B cell (primary cell): Measurements from ENCODE around the gene LRRC26. TPM values are rescaled to one million over a fixed set of nuclear protein-coding genes. Genes with fewer than 3 reads are reported as not detected.

Experiments used
- ATAC-seq: fragments of 200-7000 bp; cut with Tn5 transposase; one replicate; pipeline ENCODE4 v1.10.0; 2021; ENCODE audit warnings: low read depth, mild to moderate bottlenecking, moderate number of reproducible peaks, moderate library complexity
- CTCF ChIA-PET: fragments of 350-600 bp; sonication (Branson Sonifier 250); formaldehyde crosslinking; loops from one replicate; lab custom pipeline; 2021; ENCODE audit warnings: antibody characterized with exemption, inconsistent platforms; lab: Charles Lee
- POLR2A ChIA-PET: fragments of 350-600 bp; sonication (Branson Sonifier 250); formaldehyde crosslinking; loops from one replicate; lab custom pipeline; 2021; ENCODE audit warnings: antibody characterized with exemption; lab: Charles Lee
- DNase-seq: peaks from one replicate; pipeline ENCODE4 v3.0.0; 2013
- H2AFZ ChIP-seq: 2 replicates; pipeline ENCODE4 v1.6.1; 2012; ENCODE audit warnings: mild to moderate bottlenecking, low read depth, low read length; ENCODE audit not compliant: insufficient read depth, poor library complexity, severe bottlenecking
- H3K27ac ChIP-seq, 2 donors: 1 replicate in 1 of 2; 2 replicates in 1 of 2; pipeline ENCODE4 v1.5.1; 2012 to 2013; ENCODE audit warnings: low read length in 2 of 2, mild to moderate bottlenecking in 2 of 2, moderate library complexity in 1 of 2
- H3K27me3 ChIP-seq, 4 experiments: fragments of 200-600 bp in 1 of 4; sonication (generic) in 1 of 4; replicated peaks in 1 of 4; 1 replicate in 2 of 4; 2 replicates in 2 of 4; pipeline versions ENCODE4 v1.6.1 to v1.7.0; 2013 to 2016; ENCODE audit warnings: low read length in 3 of 4, mild to moderate bottlenecking in 2 of 4, mixed read lengths in 1 of 4, moderate library complexity in 1 of 4; ENCODE audit not compliant: insufficient read depth in 4 of 4, control insufficient read depth in 3 of 4; ENCODE audit errors: control extremely low read depth in 1 of 4
- H3K36me3 ChIP-seq, 2 experiments: replicated peaks in 1 of 2; 1 replicate in 1 of 2; 2 replicates in 1 of 2; pipeline versions ENCODE4 v1.6.1 to v1.7.1; 2013; ENCODE audit warnings: low read length in 1 of 2; ENCODE audit not compliant: insufficient read depth in 2 of 2, control insufficient read depth in 1 of 2; ENCODE audit errors: control extremely low read depth in 1 of 2, extremely low read depth in 1 of 2
- H3K4me1 ChIP-seq, 2 donors: fragments of 200-600 bp in 1 of 2; sonication (generic) in 1 of 2; 1 replicate in 1 of 2; 2 replicates in 1 of 2; pipeline versions ENCODE4 v1.5.1 to v1.6.1; 2013 to 2017; ENCODE audit warnings: low read length in 2 of 2; ENCODE audit not compliant: control insufficient read depth in 2 of 2, insufficient read depth in 2 of 2
- H3K4me2 ChIP-seq: replicated peaks from 2 replicates; pipeline ENCODE3; 2012; ENCODE audit warnings: mild to moderate bottlenecking, low read depth, low read length; ENCODE audit not compliant: poor library complexity, severe bottlenecking
- H3K4me3 ChIP-seq, 5 experiments: fragments of 200-600 bp in 1 of 5; sonication (generic) in 1 of 5; 1 replicate in 3 of 5; 2 replicates in 2 of 5; pipeline versions ENCODE4 v1.5.1 to v1.7.0; 2011 to 2016; ENCODE audit warnings: low read length in 4 of 5, mild to moderate bottlenecking in 4 of 5, low read depth in 2 of 5, control low read depth in 1 of 5, moderate library complexity in 1 of 5; ENCODE audit not compliant: insufficient read depth in 1 of 5; ENCODE audit errors: control extremely low read depth in 1 of 5, extremely low read depth in 1 of 5
- H3K79me2 ChIP-seq: fragments of 200-600 bp; sonication (generic); one replicate; pipeline ENCODE4 v1.6.0; 2016; ENCODE audit warnings: low read length; ENCODE audit not compliant: control insufficient read depth, insufficient read depth
- H3K9ac ChIP-seq: fragments of 200-600 bp; sonication (generic); 2 replicates; pipeline ENCODE4 v1.6.1; 2017; ENCODE audit warnings: mild to moderate bottlenecking, low read length, moderate library complexity
- H3K9me3 ChIP-seq, 3 donors: one replicate each; pipeline versions ENCODE4 v1.6.1 to v1.7.1; 2013; ENCODE audit warnings: low read length in 2 of 3; ENCODE audit not compliant: control insufficient read depth in 2 of 3, insufficient read depth in 1 of 3; ENCODE audit errors: control extremely low read depth in 1 of 3
- H4K20me1 ChIP-seq: 2 replicates; pipeline ENCODE4 v1.6.0; 2012; ENCODE audit warnings: mild to moderate bottlenecking, low read length; ENCODE audit not compliant: insufficient read depth, control insufficient read depth, poor library complexity, severe bottlenecking
- H3K27ac Mint-ChIP-seq: one replicate; pipeline ENCODE4 v1.8.0; 2021; ENCODE audit warnings: mixed read lengths
- H3K27me3 Mint-ChIP-seq: one replicate; pipeline ENCODE4 v1.8.0; 2021; ENCODE audit warnings: mixed read lengths
- H3K4me1 Mint-ChIP-seq: one replicate; pipeline ENCODE4 v1.8.0; 2021; ENCODE audit warnings: mixed read lengths
- H3K4me3 Mint-ChIP-seq: one replicate; pipeline ENCODE4 v1.8.0; 2021; ENCODE audit warnings: mixed read lengths
- H3K9me3 Mint-ChIP-seq: one replicate; pipeline ENCODE4 v1.8.0; 2022; ENCODE audit warnings: mixed read lengths; ENCODE audit not compliant: insufficient read depth
- EZH2 ChIP-seq: IDR thresholded peaks from 2 replicates; pipeline ENCODE4 v1.6.1; 2012; ENCODE audit warnings: borderline replicate concordance, low read depth, mild to moderate bottlenecking, moderate library complexity, low read length; ENCODE audit not compliant: insufficient read depth, poor library complexity, severe bottlenecking
- WGBS: methylation state at CpG from one replicate; pipeline ENCODE4 v1.1.5; 2013; ENCODE audit warnings: missing lambda C conversion rate; ENCODE audit not compliant: insufficient coverage; 5-methylcytosine and 5-hydroxymethylcytosine counted together
- intact Hi-C: fragments of 100-400 bp; cut with micrococcal nuclease; formaldehyde crosslinking; loops from one replicate; pipeline ENCODE4 v1.10.0; 2022
- polyA plus RNA-seq: library from polyadenylated mRNA; depleted of rRNA; stranded (reverse); fragments of >200 nt; gene quantifications from 2 replicates; pipeline ENCODE4 v1.2.3, GENCODE V29; 2012
- total RNA-seq, 2 donors: library from RNA; stranded (reverse); fragments of 120-200 nt in 1 of 2; gene quantifications; 1 replicate in 1 of 2; 2 replicates in 1 of 2; pipeline versions ENCODE4 v1.2.3 to v1.2.4, GENCODE V29; 2013 to 2022
- TF ChIP-seq, protein P1 (sequence below): fragments of 200-600 bp; IDR thresholded peaks from one replicate; pipeline ENCODE4 v1.8.0; 2022; ENCODE audit warnings: antibody characterized with exemption, mild to moderate bottlenecking

The LRRC26 gene
- total and polyA plus RNA-seq, 2 donors (not counting 1 experiment from before 2014, with no cell fraction given), result not detected

DNA sequence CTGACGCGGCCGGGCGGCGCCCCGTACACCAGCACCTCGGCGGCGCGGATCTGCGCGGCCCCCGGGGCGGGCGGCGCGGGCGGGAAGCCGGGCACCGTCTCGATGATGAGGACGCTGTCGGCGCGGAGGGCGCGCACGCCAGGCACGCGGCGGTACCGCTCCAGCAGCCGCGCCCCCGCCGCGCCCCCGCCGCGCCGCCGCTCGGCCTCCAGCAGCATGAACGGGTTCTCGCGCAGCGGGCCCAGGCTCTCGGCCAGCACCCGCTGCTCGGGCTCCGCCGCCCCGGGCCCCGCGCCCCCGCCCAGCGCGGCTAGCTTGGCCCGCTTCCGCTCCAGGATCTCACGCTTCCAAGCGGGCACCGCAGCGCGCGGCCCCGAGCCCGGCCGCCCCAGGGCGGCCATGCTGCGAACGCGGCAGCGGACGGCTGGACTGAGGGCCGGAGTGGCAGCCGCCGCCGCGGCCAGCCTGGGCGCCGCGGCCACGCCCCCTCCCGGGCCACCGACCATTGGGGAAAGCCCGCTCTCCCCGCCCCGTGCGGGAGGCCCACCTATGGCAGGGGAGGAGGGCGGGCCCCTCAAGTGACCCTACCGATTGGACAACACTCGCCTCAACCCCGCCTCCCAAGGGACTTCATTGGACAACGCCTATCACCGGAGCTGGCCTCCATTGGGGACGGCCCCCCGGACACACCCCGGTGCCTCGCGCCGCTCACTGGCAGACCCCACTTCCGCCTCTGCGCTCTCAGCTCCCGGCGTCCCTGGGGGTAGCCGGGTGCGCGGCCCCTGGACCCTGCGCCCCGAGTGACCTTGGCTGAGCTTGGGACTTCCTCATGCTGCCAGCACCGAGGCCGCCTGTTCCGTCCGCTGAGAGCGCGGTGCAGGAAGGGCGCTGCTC is 30.7 kb upstream of the LRRC26 start, which contains the start of gene TPRN:
TSS of gene TPRN (minus strand) at position 431 of the 894 bp plus-strand sequence. CDS start at position 401, 30 bp downstream.
- peaks cover 45% of the 10 kb centered on the region for H4K20me1 ChIP-seq
- Mint-ChIP-seq H3K27me3 (no peaks in the 10 kb centered on the region), H3K9me3 (no peaks in the 10 kb centered on the region), H3K4me3 (peak within 1 kb of the TSS; percentile 88), H3K4me1 (peaks cover 29% of the 10 kb centered on the region), H3K27ac (peak within 1 kb of the TSS; percentile 90)
- H3K79me2 ChIP-seq, result peaks cover 79% of the 10 kb centered on the region
- DNase-seq (peak; percentile 99), ATAC-seq (peak; percentile 95)
- CTCF ChIA-PET, result interaction anchor here (0.7 to 3.3 kb wide), 6 partner anchors 12 to 394 kb away, joined by 3 to 13 read pairs (median 4); partner anchors contain the start of genes ANAPC2 and SSNA1
- H3K4me3 ChIP-seq, result peak within 1 kb of the TSS; percentile 12 to 80 (median 75)
- under 1% methylated on average over 118 of the region's 118 CpGs for WGBS
- intact Hi-C loops, result loop anchor here (1.0 to 10.0 kb wide), 8 partner anchors 12 to 316 kb away; partner anchors contain the start of genes ANAPC2, NELFB, SAPCD2 and SSNA1
- peak within 1 kb of the TSS; percentile 81 for H3K9ac ChIP-seq
- H2AFZ ChIP-seq, result peak within 1 kb of the TSS; percentile 85
- POLR2A ChIA-PET, result interaction anchor here (0.6 to 2.0 kb wide), 9 partner anchors 11 to 154 kb away, joined by 3 to 15 read pairs (median 5); partner anchors contain the start of gene TUBB4B
- H3K36me3 ChIP-seq, result peaks cover 0 to 5% of the 10 kb centered on the region in 2 experiments
- no peaks in the 10 kb centered on the region for H3K9me3 ChIP-seq
- TF ChIP-seq, protein P1, sequence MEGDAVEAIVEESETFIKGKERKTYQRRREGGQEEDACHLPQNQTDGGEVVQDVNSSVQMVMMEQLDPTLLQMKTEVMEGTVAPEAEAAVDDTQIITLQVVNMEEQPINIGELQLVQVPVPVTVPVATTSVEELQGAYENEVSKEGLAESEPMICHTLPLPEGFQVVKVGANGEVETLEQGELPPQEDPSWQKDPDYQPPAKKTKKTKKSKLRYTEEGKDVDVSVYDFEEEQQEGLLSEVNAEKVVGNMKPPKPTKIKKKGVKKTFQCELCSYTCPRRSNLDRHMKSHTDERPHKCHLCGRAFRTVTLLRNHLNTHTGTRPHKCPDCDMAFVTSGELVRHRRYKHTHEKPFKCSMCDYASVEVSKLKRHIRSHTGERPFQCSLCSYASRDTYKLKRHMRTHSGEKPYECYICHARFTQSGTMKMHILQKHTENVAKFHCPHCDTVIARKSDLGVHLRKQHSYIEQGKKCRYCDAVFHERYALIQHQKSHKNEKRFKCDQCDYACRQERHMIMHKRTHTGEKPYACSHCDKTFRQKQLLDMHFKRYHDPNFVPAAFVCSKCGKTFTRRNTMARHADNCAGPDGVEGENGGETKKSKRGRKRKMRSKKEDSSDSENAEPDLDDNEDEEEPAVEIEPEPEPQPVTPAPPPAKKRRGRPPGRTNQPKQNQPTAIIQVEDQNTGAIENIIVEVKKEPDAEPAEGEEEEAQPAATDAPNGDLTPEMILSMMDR, result no peak
- TF ChIP-seq EZH2, result no peak
- H3K4me2 ChIP-seq, result peak within 1 kb of the TSS; percentile 96
- peak within 1 kb of the TSS; percentile 78 to 89 for H3K27ac ChIP-seq
- H3K27me3 ChIP-seq, result peaks cover 0 to 6% (median 0%) of the 10 kb centered on the region in 4 experiments
- peaks cover 31 to 41% of the 10 kb centered on the region in 2 donors for H3K4me1 ChIP-seq
